Keratinocyte (primary cell): ENCODE results near the gene FFAR2. TPM values are rescaled to one million over a fixed set of nuclear protein-coding genes. Genes with fewer than 3 reads are reported as not detected.

ENCODE experiments used
- DNase-seq: peaks from one replicate; pipeline ENCODE4 v3.0.0-alpha.2; 2011; ENCODE audit warnings: low read depth, missing footprints, low spot score
- FAIRE-seq: peaks from 2 replicates; lab custom pipeline; 2011; peaks lifted over from hg19 to GRCh38; lab: Jason Lieb, UNC
- H2AFZ ChIP-seq: 2 replicates; pipeline ENCODE4 v1.6.0; 2012; ENCODE audit warnings: low read length, control low read depth, inconsistent platforms; ENCODE audit not compliant: control insufficient read depth
- H3K27ac ChIP-seq: 2 replicates; pipeline ENCODE4 v1.5.1; 2011; ENCODE audit warnings: low read length; ENCODE audit not compliant: control insufficient read depth, insufficient read depth
- H3K27me3 ChIP-seq: 3 replicates; pipeline ENCODE4 v1.6.0; 2011; ENCODE audit warnings: low read length; ENCODE audit not compliant: control insufficient read depth, insufficient read depth; ENCODE audit errors: extremely low read depth
- H3K36me3 ChIP-seq, 2 experiments: 2 replicates in 1 of 2; 3 replicates in 1 of 2; pipeline ENCODE4 v1.5.1; 2011; ENCODE audit warnings: low read length in 2 of 2, mild to moderate bottlenecking in 1 of 2; ENCODE audit not compliant: control insufficient read depth in 2 of 2, insufficient read depth in 2 of 2; ENCODE audit errors: extremely low read depth in 1 of 2
- H3K4me1 ChIP-seq: 3 replicates; pipeline ENCODE4 v1.5.1; 2011; ENCODE audit warnings: low read length; ENCODE audit not compliant: control insufficient read depth, insufficient read depth; ENCODE audit errors: extremely low read depth
- H3K4me2 ChIP-seq: 3 replicates; pipeline ENCODE4 v1.6.0; 2011; ENCODE audit warnings: low read depth, low read length; ENCODE audit not compliant: control insufficient read depth, insufficient read depth; ENCODE audit errors: extremely low read depth
- H3K4me3 ChIP-seq, 3 experiments: fragments of 200-600 bp in 1 of 3; sonication (generic) in 1 of 3; 2 replicates in 2 of 3; 3 replicates in 1 of 3; pipeline ENCODE4 v1.5.1; 2011 to 2016; ENCODE audit warnings: low read length in 3 of 3, mild to moderate bottlenecking in 3 of 3, control low read depth in 2 of 3, inconsistent platforms in 1 of 3, low read depth in 1 of 3, mixed read lengths in 1 of 3, mixed run types in 1 of 3, moderate library complexity in 1 of 3; ENCODE audit not compliant: control insufficient read depth in 2 of 3, insufficient read depth in 2 of 3; ENCODE audit errors: extremely low read depth in 1 of 3
- H3K79me2 ChIP-seq: 2 replicates; pipeline ENCODE4 v1.6.0; 2012; ENCODE audit warnings: low read length; ENCODE audit not compliant: control insufficient read depth, insufficient read depth
- H3K9ac ChIP-seq: 3 replicates; pipeline ENCODE4 v1.6.0; 2011; ENCODE audit warnings: low read length; ENCODE audit not compliant: control insufficient read depth, insufficient read depth; ENCODE audit errors: extremely low read depth
- H3K9me1 ChIP-seq: 3 replicates; pipeline ENCODE4 v1.6.0; 2011; ENCODE audit warnings: low read length; ENCODE audit not compliant: control insufficient read depth, insufficient read depth; ENCODE audit errors: extremely low read depth
- H3K9me3 ChIP-seq: 2 replicates; pipeline ENCODE4 v1.5.1; 2012; ENCODE audit warnings: low read depth, low read length; ENCODE audit not compliant: control insufficient read depth
- H4K20me1 ChIP-seq: 3 replicates; pipeline ENCODE4 v1.6.0; 2011; ENCODE audit warnings: low read length; ENCODE audit not compliant: control insufficient read depth, insufficient read depth; ENCODE audit errors: extremely low read depth
- EZH2 ChIP-seq: IDR thresholded peaks from one replicate; pipeline ENCODE4 v1.6.1; 2012; ENCODE audit warnings: inconsistent platforms, mild to moderate bottlenecking, low read length, moderate library complexity
- dilution Hi-C: fragments of 300-500 bp; cut with MboI; formaldehyde crosslinking; loops from one replicate; pipeline ENCODE4 v1.7.0; 2020; ENCODE audit warnings: low sequenced_read_pairs; ENCODE audit not compliant: extremely low pct_ligation_motif_present
- polyA plus RNA-seq, 5 experiments: library from polyadenylated mRNA; depleted of rRNA in 3 of 5; stranded (reverse) in 3 of 5; stranded (forward) in 1 of 5; unstranded in 1 of 5; fragments of >200 nt; gene quantifications; 1 replicate in 1 of 5; 2 replicates in 3 of 5; 3 replicates in 1 of 5; pipeline versions ENCODE4 v1.2.1 to v1.2.3, GENCODE V29; 2011 to 2012; ENCODE audit warnings: missing spikeins in 2 of 5, low read depth in 1 of 5, low replicate concordance in 1 of 5
- TF ChIP-seq, protein P1 (sequence below), 3 experiments: IDR thresholded peaks in 1 of 3; conservative IDR thresholded peaks in 1 of 3; optimal IDR thresholded peaks in 1 of 3; 2 replicates in 2 of 3; 3 replicates in 1 of 3; pipeline versions ENCODE3 to v1.5.1; 2011; ENCODE audit warnings: low read length in 3 of 3, mild to moderate bottlenecking in 3 of 3, moderate library complexity in 2 of 3, control low read depth in 1 of 3, inconsistent platforms in 1 of 3; ENCODE audit not compliant: insufficient read depth in 2 of 3; ENCODE audit errors: extremely low read depth in 1 of 3

The FFAR2 gene
- polyA plus RNA-seq, 1 donor (not counting 4 experiments of a cell fraction or from before 2014, with no cell fraction given): not detected

DNA sequence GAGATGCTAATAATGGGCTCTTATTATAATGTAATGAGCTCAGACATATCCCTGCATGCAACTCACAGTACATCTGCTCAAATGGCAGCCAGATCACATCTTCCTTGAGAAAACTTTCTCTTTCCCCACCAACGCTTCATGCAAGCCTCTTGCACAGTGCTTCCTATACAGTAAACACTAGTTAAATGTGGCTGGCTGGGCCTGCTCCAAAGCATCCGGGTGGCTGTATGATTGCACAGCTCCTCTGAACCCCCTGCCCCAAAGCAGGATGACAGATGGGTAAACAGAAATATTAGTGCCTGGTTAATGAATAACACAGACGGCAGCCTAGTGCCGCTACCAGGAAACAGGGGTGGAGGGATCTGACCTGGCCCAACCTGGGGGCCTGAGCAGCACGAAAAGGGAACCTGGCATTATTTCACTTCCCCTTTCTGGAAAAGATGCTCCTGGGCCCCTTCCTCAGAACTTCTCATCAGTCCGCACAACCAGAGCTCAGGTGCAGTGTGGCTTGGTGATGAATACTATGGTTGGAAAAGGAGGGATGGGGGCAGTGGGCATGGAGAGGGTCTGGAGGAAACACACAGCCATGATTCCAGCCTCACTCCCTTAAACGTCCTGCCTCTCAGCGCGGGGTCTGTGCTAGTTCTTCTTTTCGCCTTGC lies 10.8 kb downstream of the FFAR2 start:
- no peaks in the 10 kb centered on the region for H3K27me3 ChIP-seq
- no peaks in the 10 kb centered on the region for H3K36me3 ChIP-seq
- no peaks in the 10 kb centered on the region for H3K4me1 ChIP-seq
- no peak overlapping the region for H3K4me3 ChIP-seq
- H3K79me2 ChIP-seq: no peaks in the 10 kb centered on the region
- H3K9me1 ChIP-seq: no peaks in the 10 kb centered on the region
- no peak overlapping the region for H3K27ac ChIP-seq
- no peak overlapping the region for H2AFZ ChIP-seq
- no peaks in the 10 kb centered on the region for H4K20me1 ChIP-seq
- DNase-seq (no peak), FAIRE-seq (no peak)
- TF ChIP-seq, protein P1, sequence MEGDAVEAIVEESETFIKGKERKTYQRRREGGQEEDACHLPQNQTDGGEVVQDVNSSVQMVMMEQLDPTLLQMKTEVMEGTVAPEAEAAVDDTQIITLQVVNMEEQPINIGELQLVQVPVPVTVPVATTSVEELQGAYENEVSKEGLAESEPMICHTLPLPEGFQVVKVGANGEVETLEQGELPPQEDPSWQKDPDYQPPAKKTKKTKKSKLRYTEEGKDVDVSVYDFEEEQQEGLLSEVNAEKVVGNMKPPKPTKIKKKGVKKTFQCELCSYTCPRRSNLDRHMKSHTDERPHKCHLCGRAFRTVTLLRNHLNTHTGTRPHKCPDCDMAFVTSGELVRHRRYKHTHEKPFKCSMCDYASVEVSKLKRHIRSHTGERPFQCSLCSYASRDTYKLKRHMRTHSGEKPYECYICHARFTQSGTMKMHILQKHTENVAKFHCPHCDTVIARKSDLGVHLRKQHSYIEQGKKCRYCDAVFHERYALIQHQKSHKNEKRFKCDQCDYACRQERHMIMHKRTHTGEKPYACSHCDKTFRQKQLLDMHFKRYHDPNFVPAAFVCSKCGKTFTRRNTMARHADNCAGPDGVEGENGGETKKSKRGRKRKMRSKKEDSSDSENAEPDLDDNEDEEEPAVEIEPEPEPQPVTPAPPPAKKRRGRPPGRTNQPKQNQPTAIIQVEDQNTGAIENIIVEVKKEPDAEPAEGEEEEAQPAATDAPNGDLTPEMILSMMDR (optimal IDR thresholded peaks at IDR 0.05 in 1 of 3, IDR thresholded peaks at IDR 0.05 in 1 of 3, conservative IDR thresholded peaks at IDR 0.05 in 1 of 3; ENCODE audit: extremely low read depth in 1 of 3, insufficient read depth in 2 of 3, low read length in 3 of 3): no peak
- no peak for TF ChIP-seq EZH2
- no peaks in the 10 kb centered on the region for H3K9me3 ChIP-seq
- no peak overlapping the region for H3K9ac ChIP-seq
- dilution Hi-C loops: no loop called here
- H3K4me2 ChIP-seq: no peak overlapping the region

DNA sequence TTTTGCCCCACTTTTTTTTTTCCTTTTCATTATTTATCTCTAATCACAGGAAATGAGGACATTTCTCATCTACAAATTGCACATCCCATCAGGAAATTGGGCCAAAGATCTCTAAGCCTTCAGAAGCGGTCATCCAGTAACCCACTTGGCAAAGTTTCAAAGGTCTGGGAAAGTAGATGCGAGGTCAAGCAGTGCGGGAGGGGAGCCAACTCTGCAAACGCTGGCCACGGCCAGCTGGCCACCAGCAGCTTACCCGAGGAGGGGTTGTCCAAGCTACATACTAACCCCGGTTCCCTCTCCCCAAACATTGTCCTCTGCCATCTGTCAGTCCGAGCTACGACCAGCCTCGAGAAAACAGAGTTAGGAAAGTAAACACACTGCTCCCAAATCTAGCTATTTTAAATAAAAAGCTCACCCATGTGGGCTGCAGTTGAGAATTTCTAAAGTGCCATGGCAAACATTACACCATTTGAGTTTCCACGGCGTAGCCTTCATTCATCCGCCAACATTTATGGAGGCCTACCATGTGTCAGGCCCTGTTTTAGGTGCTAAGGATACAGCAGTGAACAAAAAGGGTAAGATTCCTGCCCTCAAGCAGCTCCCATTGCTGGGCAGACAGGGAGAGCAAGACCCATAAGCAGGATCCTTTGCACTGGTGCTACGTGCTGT lies 11.5 kb downstream of the FFAR2 start:
- H3K36me3 ChIP-seq: no peaks in the 10 kb centered on the region
- no peak overlapping the region for H3K4me3 ChIP-seq
- H2AFZ ChIP-seq: no peak overlapping the region
- H3K79me2 ChIP-seq: no peaks in the 10 kb centered on the region
- H3K9me3 ChIP-seq: no peaks in the 10 kb centered on the region
- no peaks in the 10 kb centered on the region for H3K9me1 ChIP-seq
- TF ChIP-seq EZH2: no peak
- TF ChIP-seq, protein P1 (optimal IDR thresholded peaks at IDR 0.05 in 1 of 3, IDR thresholded peaks at IDR 0.05 in 1 of 3, conservative IDR thresholded peaks at IDR 0.05 in 1 of 3; ENCODE audit: extremely low read depth in 1 of 3, insufficient read depth in 2 of 3, low read length in 3 of 3): no peak
- no peaks in the 10 kb centered on the region for H3K27me3 ChIP-seq
- no peak overlapping the region for H3K27ac ChIP-seq
- H4K20me1 ChIP-seq: no peaks in the 10 kb centered on the region
- no peak for FAIRE-seq
- no peak overlapping the region for H3K9ac ChIP-seq
- dilution Hi-C loops: no loop called here
- H3K4me1 ChIP-seq: no peaks in the 10 kb centered on the region
- no peak for DNase-seq
- no peak overlapping the region for H3K4me2 ChIP-seq
